ENCODE results near the gene FAM120A. TPM values are rescaled to one million over a fixed set of nuclear protein-coding genes. Genes with fewer than 3 reads are reported as not detected.

Gene FAM120A
- total RNA-seq, 1 experiment from 2014 or later, result 70.5 TPM

- intact Hi-C loops (cut with micrococcal nuclease; ENCODE audit: unreplicated experiment) (no loop called here), in situ Hi-C loops (cut with HindIII; ENCODE audit: low pct_unique_long_range_greater_than_20kb, low sequenced_read_pairs) (no loop called here)
- Histone ChIP-seq H3K9me3 (ENCODE audit: control insufficient read depth, insufficient read depth, low read depth, low read length) (no peaks in the 10 kb centered on the region), H3K27ac (ENCODE audit: low read length) (no peak overlapping the region), H3K36me3 (ENCODE audit: control insufficient read depth, insufficient read depth, low read length) (no peaks in the 10 kb centered on the region), H3K4me3 (ENCODE audit: low read depth in 2 of 2, low read length in 2 of 2) (no peak overlapping the region), H3K27me3 (ENCODE audit: control insufficient read depth, insufficient read depth, low read length) (no peaks in the 10 kb centered on the region), H3K4me1 (ENCODE audit: control insufficient read depth, insufficient read depth, low read length) (no peaks in the 10 kb centered on the region)
- CTCF ChIA-PET, result no interaction called here
- TF ChIP-seq REST (IDR thresholded peaks at IDR 0.05; ENCODE audit: insufficient read depth in 1 of 2, low read depth in 2 of 2, low read length in 1 of 2), result no peak
- TF ChIP-seq TCF7L2 (IDR thresholded peaks at IDR 0.05; ENCODE audit: low read depth, low read length), result no peak
- TF ChIP-seq CTCF (IDR thresholded peaks at IDR 0.05), result no peak
- no peak for TF ChIP-seq SIN3A (IDR thresholded peaks at IDR 0.05; ENCODE audit: borderline replicate concordance, insufficient read depth, low read depth, low read length)
- no peak for DNase-seq (ENCODE audit: low read depth, low spot score)
- BruUV-seq (replicated peaks), result no TSS peak
- POLR2A ChIA-PET, result no interaction called here
- no peak for ATAC-seq
These were observed 62.1 kb downstream of the FAM120A start for GRCh38 chr9:93513606-93514005.

- POLR2A ChIA-PET, result no interaction called here
- intact Hi-C loops (cut with micrococcal nuclease; ENCODE audit: unreplicated experiment), result no loop called here
- no peak overlapping the region for H3K27ac ChIP-seq (ENCODE audit: low read length)
- H3K9me3 ChIP-seq (ENCODE audit: control insufficient read depth, insufficient read depth, low read depth, low read length), result no peaks in the 10 kb centered on the region
- no TSS peak for BruUV-seq (replicated peaks)
- CTCF ChIA-PET, result no interaction called here
- no peaks in the 10 kb centered on the region for H3K27me3 ChIP-seq (ENCODE audit: control insufficient read depth, insufficient read depth, low read length)
- H3K36me3 ChIP-seq (ENCODE audit: control insufficient read depth, insufficient read depth, low read length), result no peaks in the 10 kb centered on the region; the same call in 1 of the 2 replicates
- no peak for TF ChIP-seq TCF7L2 (IDR thresholded peaks at IDR 0.05; ENCODE audit: low read depth, low read length)
- no peak for TF ChIP-seq SIN3A (IDR thresholded peaks at IDR 0.05; ENCODE audit: borderline replicate concordance, insufficient read depth, low read depth, low read length)
- TF ChIP-seq REST (IDR thresholded peaks at IDR 0.05; ENCODE audit: insufficient read depth in 1 of 2, low read depth in 2 of 2, low read length in 1 of 2), result no peak
- TF ChIP-seq CTCF (IDR thresholded peaks at IDR 0.05), result no peak
- no peak for TF ChIP-seq POLR2AphosphoS5 (IDR thresholded peaks at IDR 0.05; ENCODE audit: low read depth, low read length)
- DNase-seq (ENCODE audit: low read depth, low spot score) (no peak), ATAC-seq (no peak)
- in situ Hi-C loops (cut with HindIII; ENCODE audit: low pct_unique_long_range_greater_than_20kb, low sequenced_read_pairs), result no loop called here
- no peak overlapping the region for H3K4me3 ChIP-seq (ENCODE audit: low read depth in 2 of 2, low read length in 2 of 2)
- no peaks in the 10 kb centered on the region for H3K4me1 ChIP-seq (ENCODE audit: control insufficient read depth, insufficient read depth, low read length)
These were observed 65.8 kb downstream of the FAM120A start for GRCh38 chr9:93517331-93517730.
